ENCODE measurements around the gene FKBP1C. TPM values are rescaled to one million over a fixed set of nuclear protein-coding genes. Genes with fewer than 3 reads are reported as not detected.
"Not testable (repeated sequence)": the region's sequence is repeated elsewhere in the genome, so short reads cannot be mapped to it uniquely, and the experiment has no call there.

The FKBP1C gene
- 2.3 and 2.7 TPM in 2 replicates for total RNA-seq

DNA sequence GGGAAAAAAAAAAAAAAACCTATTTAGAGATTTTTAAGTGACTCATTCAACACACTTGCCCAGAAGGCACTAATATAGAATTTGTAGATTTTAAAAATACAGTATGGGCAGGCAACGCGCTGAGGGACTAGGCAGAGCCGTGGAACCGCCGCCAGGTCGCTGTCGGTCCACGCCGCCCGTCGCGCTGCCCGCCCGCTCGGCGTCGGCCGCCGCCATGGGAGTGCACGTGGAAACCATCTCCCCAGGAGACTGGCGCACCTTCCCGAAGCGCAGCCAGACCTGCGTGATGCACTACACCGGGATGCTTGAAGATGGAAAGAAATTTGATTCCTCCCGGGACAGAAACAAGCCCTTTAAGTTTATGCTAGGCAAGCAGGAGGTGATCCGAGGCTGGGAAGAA, at the start of gene FKBP1C:
Gene FKBP1C, plus strand, starts transcription at position 127 of the 400 bp plus-strand sequence.
- H3K36me3 Mint-ChIP-seq (ENCODE audit: low read depth); H3K4me1 Mint-ChIP-seq (ENCODE audit: low read depth); intact Hi-C loops (cut with micrococcal nuclease); H3K27me3 Mint-ChIP-seq (ENCODE audit: insufficient read depth); DNase-seq (ENCODE audit: low spot score); H3K4me3 Mint-ChIP-seq; H3K27ac Mint-ChIP-seq: not testable (repeated sequence)
- peaks cover 24% of the 10 kb centered on the region for H3K9me3 Mint-ChIP-seq

DNA sequence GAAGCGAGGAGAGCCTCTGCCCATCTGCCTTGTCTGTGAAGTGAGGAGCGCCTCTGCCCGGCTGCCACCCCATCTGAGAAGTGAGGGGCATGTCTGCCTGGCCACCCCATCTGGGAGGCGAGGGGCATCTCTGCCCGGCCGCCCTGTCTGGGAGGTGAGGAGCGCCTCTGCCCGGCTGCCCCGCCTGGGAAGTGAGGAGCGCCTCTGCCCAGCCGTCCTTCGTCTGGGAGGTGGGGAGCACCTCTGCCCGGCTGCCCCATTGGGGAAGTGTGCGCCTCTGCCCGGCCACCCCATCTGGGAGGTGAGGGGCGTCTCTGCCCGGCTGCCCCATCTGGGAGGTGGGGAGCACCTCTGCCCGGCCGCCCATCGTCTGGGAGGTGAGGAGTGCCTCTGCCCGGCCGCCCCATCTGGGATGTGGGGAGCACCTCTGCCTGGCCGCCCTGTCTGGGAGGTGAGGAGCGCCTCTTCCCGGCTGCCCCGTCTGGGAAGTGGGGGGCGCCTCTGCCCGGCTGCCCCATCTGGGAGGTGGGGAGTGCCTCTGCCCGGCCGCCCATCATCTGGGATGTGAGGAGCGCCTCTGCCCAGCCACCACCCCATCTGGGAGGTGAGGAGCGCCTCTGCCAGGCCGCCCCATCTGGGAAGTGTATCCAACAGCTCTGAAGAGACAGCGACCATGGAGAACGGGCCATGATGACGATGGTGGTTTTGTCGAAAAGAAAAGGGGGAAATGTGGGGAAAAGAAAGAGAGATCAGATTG, 47.0 kb upstream of the FKBP1C start:
- H3K4me3 Mint-ChIP-seq; H3K4me1 Mint-ChIP-seq (ENCODE audit: low read depth); H3K36me3 Mint-ChIP-seq (ENCODE audit: low read depth); DNase-seq (ENCODE audit: low spot score); intact Hi-C loops (cut with micrococcal nuclease); H3K27ac Mint-ChIP-seq; H3K27me3 Mint-ChIP-seq (ENCODE audit: insufficient read depth): not testable (repeated sequence)
- peaks cover 14% of the 10 kb centered on the region for H3K9me3 Mint-ChIP-seq

DNA sequence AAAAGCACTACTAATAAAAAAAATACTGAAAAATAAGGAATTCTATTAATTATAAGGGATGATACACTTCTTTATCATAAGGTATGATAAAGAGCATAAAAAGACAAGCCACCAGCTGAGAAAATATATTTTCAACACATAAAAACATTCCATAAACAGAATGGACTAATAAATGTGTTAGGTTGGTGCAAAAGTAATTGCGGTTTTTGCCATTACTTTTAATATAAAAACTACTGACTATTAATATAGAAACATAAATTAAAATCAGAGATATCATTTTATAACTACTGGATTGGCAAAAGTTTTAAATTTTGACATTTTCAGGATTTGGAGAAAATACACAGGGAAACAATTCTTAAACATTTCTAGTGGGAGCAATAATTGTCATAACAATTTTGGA, 37.1 kb upstream of the FKBP1C start:
- Mint-ChIP-seq H3K4me3 (no peak overlapping the region), H3K36me3 (ENCODE audit: low read depth) (no peaks in the 10 kb centered on the region), H3K27me3 (ENCODE audit: insufficient read depth) (no peaks in the 10 kb centered on the region)

DNA sequence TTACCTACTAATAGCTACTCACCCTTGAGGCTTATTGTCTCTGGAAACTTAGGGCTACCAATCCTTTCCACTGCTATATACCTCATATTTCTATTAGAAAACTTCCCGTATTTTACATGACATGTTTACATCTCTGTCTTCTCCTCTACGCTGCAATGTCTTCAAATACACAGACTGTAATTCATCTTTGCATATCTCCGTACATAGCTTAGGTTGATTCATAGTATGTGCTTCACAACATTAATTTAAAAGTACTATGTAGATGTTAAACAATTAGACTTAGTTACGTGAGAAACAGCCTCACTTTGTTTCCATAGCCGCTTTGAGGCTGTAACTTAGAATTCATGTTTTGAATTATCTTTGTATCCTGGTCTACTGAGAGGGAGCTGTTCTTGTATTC, 35.1 kb upstream of the FKBP1C start:
- no peaks in the 10 kb centered on the region for H3K36me3 Mint-ChIP-seq (ENCODE audit: low read depth)
- H3K9me3 Mint-ChIP-seq: no peaks in the 10 kb centered on the region
- DNase-seq (ENCODE audit: low spot score): no peak
- no peaks in the 10 kb centered on the region for H3K27me3 Mint-ChIP-seq (ENCODE audit: insufficient read depth)
- H3K4me1 Mint-ChIP-seq (ENCODE audit: low read depth): no peaks in the 10 kb centered on the region
- intact Hi-C loops (cut with micrococcal nuclease): no loop called here
- H3K27ac Mint-ChIP-seq: no peak overlapping the region
- H3K4me3 Mint-ChIP-seq: no peak overlapping the region

More for the DNA sequence above, 37.1 kb upstream of the FKBP1C start:
- DNase-seq (ENCODE audit: low spot score): no peak
- no peaks in the 10 kb centered on the region for H3K9me3 Mint-ChIP-seq
- no peak overlapping the region for H3K27ac Mint-ChIP-seq
- intact Hi-C loops (cut with micrococcal nuclease): no loop called here
- no peaks in the 10 kb centered on the region for H3K4me1 Mint-ChIP-seq (ENCODE audit: low read depth)

DNA sequence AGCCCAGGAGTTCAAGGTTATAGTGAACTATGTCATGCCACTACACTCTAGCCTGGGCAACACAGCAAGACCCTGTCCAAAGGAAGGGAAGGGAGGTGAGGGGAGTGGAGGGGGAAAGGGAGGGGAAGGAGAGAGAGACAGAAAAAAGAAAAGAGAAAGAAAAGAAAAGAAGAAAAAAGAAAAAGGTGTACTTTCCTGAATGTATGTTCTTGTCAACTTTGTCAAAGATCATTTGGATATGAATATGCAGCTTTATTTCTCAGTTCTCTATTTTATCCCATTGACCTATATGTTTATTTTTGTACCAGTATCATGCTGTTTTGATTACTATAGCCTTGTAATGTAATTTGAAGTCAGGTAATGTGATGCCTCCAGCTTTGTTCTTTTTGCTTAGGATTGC, 30.9 kb upstream of the FKBP1C start:
- no peaks in the 10 kb centered on the region for H3K9me3 Mint-ChIP-seq
- intact Hi-C loops (cut with micrococcal nuclease): no loop called here
- no peaks in the 10 kb centered on the region for H3K4me1 Mint-ChIP-seq (ENCODE audit: low read depth)
- no peaks in the 10 kb centered on the region for H3K27me3 Mint-ChIP-seq (ENCODE audit: insufficient read depth)
- H3K27ac Mint-ChIP-seq: no peak overlapping the region
- H3K4me3 Mint-ChIP-seq: no peak overlapping the region
- no peaks in the 10 kb centered on the region for H3K36me3 Mint-ChIP-seq (ENCODE audit: low read depth)
- DNase-seq (ENCODE audit: low spot score): no peak

DNA sequence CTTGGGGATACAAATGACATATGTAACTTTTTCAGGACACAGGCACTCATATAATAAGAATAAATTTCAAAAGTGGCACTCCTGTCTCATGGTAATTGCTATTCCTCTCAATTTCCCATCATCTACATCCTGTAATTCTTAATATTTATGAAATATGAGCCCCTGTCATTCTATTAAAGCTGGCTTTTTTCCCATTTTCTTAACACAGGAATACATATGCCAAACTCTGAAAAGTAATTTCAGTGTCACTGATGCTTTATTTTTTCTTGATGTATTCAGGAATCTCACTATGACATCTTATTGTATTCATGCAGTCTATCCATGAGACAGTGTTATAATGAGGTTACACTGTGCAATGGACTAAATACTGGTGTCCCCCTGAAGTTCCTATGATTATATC, 24.3 kb upstream of the FKBP1C start:
- no peaks in the 10 kb centered on the region for H3K9me3 Mint-ChIP-seq
- no peak overlapping the region for H3K4me3 Mint-ChIP-seq
- no peaks in the 10 kb centered on the region for H3K27me3 Mint-ChIP-seq (ENCODE audit: insufficient read depth)
- intact Hi-C loops (cut with micrococcal nuclease): no loop called here
- H3K4me1 Mint-ChIP-seq (ENCODE audit: low read depth): no peaks in the 10 kb centered on the region
- no peak overlapping the region for H3K27ac Mint-ChIP-seq
- no peak for DNase-seq (ENCODE audit: low spot score)
- no peaks in the 10 kb centered on the region for H3K36me3 Mint-ChIP-seq (ENCODE audit: low read depth)

DNA sequence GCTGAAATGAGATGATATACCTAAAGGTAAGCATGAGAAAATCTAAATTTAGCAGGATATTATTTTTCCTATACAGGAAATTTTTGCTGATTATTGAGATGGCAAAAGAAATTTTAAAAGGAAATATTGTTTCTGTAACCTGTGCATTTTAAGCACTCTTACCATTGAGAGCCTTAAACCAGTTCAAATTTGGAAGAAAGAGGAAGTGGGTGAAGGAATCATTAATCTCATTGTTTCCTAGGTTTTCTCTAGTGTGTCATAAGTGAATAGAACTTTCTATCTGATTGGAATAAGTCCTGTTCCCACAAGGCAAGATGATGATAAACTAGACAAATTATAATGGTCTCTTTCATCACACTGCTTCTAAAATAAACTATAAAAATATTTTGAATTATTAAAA, 22.4 kb upstream of the FKBP1C start:
- H3K4me3 Mint-ChIP-seq: no peak overlapping the region
- no peaks in the 10 kb centered on the region for H3K36me3 Mint-ChIP-seq (ENCODE audit: low read depth)
- no peak for DNase-seq (ENCODE audit: low spot score)
- intact Hi-C loops (cut with micrococcal nuclease): no loop called here
- H3K4me1 Mint-ChIP-seq (ENCODE audit: low read depth): no peaks in the 10 kb centered on the region
- H3K9me3 Mint-ChIP-seq: no peaks in the 10 kb centered on the region
- no peaks in the 10 kb centered on the region for H3K27me3 Mint-ChIP-seq (ENCODE audit: insufficient read depth)
- no peak overlapping the region for H3K27ac Mint-ChIP-seq

DNA sequence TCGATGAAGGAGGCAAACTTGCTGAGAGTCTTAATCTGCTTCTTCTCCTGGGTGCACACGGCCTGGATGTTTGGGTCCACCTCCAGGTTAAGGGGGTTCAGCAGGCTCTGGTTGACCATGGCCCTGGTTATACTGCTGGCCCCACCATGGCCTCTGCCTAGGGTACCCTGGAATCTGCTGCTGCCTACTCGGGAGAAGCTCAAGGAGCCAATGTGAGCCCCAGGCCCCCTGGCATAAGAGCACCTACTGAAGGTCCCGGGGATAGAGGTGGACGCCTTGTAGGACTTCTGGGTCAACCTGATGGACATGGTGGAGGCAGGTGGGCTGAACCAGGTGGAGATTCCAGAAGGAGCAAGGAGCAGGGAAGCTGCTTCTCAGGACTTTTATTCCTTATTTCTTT, 17.9 kb upstream of the FKBP1C start:
- intact Hi-C loops (cut with micrococcal nuclease): no loop called here
- no peaks in the 10 kb centered on the region for H3K9me3 Mint-ChIP-seq
- no peaks in the 10 kb centered on the region for H3K36me3 Mint-ChIP-seq (ENCODE audit: low read depth)
- no peaks in the 10 kb centered on the region for H3K4me1 Mint-ChIP-seq (ENCODE audit: low read depth)
- H3K27ac Mint-ChIP-seq: no peak overlapping the region
- no peaks in the 10 kb centered on the region for H3K27me3 Mint-ChIP-seq (ENCODE audit: insufficient read depth)
- H3K4me3 Mint-ChIP-seq: no peak overlapping the region
- DNase-seq (ENCODE audit: low spot score): no peak

DNA sequence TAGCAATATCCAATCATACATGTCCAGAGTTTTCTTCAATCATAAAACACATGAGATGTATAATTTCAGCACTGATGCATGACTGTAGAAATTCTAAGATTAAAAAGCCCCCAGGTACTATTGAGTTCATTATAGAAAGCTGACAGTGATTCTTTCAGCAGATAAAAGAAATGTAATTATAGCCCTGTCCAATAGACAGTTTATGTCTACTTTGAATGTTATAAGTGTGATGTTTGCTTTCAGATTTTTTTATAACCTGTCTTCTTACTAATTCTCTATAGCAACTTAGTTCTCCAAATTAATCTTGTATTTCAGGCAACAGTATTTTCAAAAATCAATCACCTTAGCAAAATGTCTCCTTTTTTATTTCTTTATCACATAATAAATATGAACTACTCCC, 13.5 kb upstream of the FKBP1C start:
- Mint-ChIP-seq H3K27ac (no peak overlapping the region), H3K4me1 (ENCODE audit: low read depth) (no peaks in the 10 kb centered on the region), H3K9me3 (peaks cover 4% of the 10 kb centered on the region), H3K4me3 (no peak overlapping the region), H3K36me3 (ENCODE audit: low read depth) (no peaks in the 10 kb centered on the region), H3K27me3 (ENCODE audit: insufficient read depth) (no peaks in the 10 kb centered on the region)
- DNase-seq (ENCODE audit: low spot score): no peak
- intact Hi-C loops (cut with micrococcal nuclease): no loop called here

DNA sequence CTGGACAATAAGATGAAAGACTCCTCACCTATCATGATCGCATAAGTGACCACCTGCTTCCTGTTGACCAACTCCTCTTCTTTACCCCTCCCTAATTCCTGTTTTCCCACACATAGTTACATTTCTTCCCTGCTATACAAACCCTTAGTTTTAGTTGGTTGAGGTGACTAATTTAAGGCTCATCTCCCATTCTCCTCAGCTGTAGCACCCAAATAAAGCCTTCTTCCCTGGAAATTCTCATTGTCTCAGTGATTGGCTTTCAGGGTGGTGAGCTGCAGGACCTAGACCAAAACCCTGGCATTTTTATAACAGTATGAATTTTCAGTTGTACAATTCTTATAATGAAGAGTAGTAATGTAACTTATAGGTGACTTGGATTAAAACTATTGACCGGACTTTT, 2.1 kb downstream of the FKBP1C start:
- Mint-ChIP-seq H3K27me3 (ENCODE audit: insufficient read depth) (no peaks in the 10 kb centered on the region), H3K4me1 (ENCODE audit: low read depth) (no peaks in the 10 kb centered on the region), H3K9me3 (peaks cover 17% of the 10 kb centered on the region), H3K36me3 (ENCODE audit: low read depth) (no peaks in the 10 kb centered on the region), H3K4me3 (no peak overlapping the region), H3K27ac (no peak overlapping the region)
- intact Hi-C loops (cut with micrococcal nuclease): no loop called here
- no peak for DNase-seq (ENCODE audit: low spot score)

DNA sequence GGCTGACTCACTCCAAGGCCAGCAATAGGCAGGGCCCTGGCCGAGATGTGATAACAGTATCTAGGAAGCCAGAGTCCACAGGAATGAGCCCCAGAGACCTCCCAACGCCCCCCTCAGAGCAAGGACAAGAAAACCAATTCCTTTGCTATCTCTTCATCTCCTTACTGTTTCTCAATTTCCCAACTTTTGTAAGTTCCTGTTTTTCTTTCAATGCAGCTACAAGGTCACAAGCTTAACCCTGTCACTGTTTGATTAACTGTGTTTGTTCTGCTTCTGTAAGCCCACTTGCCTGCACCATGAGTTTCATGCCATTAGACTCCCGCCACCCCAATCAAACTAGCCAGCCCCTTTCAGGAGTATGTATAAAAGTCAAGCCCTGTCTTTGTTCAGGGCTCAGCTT, 3.5 kb downstream of the FKBP1C start:
- no peaks in the 10 kb centered on the region for H3K27me3 Mint-ChIP-seq (ENCODE audit: insufficient read depth)
- DNase-seq (ENCODE audit: low spot score): no peak
- H3K4me3 Mint-ChIP-seq: no peak overlapping the region
- peaks cover 17% of the 10 kb centered on the region for H3K9me3 Mint-ChIP-seq
- no peaks in the 10 kb centered on the region for H3K4me1 Mint-ChIP-seq (ENCODE audit: low read depth)
- no peak overlapping the region for H3K27ac Mint-ChIP-seq
- no peaks in the 10 kb centered on the region for H3K36me3 Mint-ChIP-seq (ENCODE audit: low read depth)
- intact Hi-C loops (cut with micrococcal nuclease): no loop called here

DNA sequence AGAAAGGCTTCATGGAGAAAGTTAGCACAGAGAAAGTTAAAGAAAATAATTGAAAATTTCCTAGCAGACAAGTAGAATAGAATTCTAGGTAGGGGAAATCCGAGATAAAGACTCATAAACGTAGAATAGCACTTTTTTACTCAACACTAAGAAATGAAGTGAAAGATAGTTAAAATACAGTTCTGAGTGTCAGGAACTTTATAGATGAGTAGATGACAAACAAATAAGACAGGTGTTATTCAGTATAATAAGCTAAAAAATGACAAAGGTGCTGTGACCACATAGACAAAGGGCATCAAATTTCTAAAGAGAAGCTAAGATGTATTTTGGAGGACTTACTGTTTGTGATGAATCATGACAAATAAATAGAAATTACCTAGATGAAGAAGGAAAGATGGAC, 12.9 kb downstream of the FKBP1C start:
- no peaks in the 10 kb centered on the region for H3K36me3 Mint-ChIP-seq (ENCODE audit: low read depth)
- H3K27ac Mint-ChIP-seq: no peak overlapping the region
- no peak overlapping the region for H3K4me3 Mint-ChIP-seq
- H3K9me3 Mint-ChIP-seq: no peaks in the 10 kb centered on the region
- H3K27me3 Mint-ChIP-seq (ENCODE audit: insufficient read depth): no peaks in the 10 kb centered on the region
- DNase-seq (ENCODE audit: low spot score): no peak
- intact Hi-C loops (cut with micrococcal nuclease): no loop called here
- no peaks in the 10 kb centered on the region for H3K4me1 Mint-ChIP-seq (ENCODE audit: low read depth)

DNA sequence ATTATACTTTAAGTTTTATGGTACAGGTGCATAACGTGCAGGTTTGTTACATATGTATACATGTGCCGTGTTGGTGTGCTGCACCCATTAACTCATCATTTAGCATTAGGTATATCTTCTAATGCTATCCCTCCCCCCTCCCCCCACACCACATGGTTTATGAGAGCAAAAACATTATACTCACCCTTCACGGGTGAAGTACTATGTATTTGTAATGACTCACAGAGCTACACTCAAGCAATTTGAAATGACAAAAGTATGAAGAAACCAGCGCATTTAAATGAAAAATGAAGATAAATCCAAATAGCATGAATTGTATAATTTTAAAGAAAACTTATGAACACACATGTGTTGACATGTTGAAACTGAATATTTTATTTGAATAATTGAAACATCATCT, 14.7 kb downstream of the FKBP1C start:
- intact Hi-C loops (cut with micrococcal nuclease); H3K27ac Mint-ChIP-seq; H3K4me3 Mint-ChIP-seq; H3K27me3 Mint-ChIP-seq (ENCODE audit: insufficient read depth); DNase-seq (ENCODE audit: low spot score); H3K36me3 Mint-ChIP-seq (ENCODE audit: low read depth); H3K9me3 Mint-ChIP-seq; H3K4me1 Mint-ChIP-seq (ENCODE audit: low read depth): not testable (repeated sequence)

All from activated T-helper 1 cell treated with anti-CD3 and anti-CD28 coated beads, Interleukin-12 subunit alpha, Interleukin-12 subunit beta, Interleukin-2, Interleukin-4 antibody, amounts not matched to agents 30 ng/mL and 10 ng/mL and 1 ng/mL, durations not matched to agents 14 hours and 24 hours and 36 hours (primary cell).